ENCODE data around the gene STAT1.

DNA sequence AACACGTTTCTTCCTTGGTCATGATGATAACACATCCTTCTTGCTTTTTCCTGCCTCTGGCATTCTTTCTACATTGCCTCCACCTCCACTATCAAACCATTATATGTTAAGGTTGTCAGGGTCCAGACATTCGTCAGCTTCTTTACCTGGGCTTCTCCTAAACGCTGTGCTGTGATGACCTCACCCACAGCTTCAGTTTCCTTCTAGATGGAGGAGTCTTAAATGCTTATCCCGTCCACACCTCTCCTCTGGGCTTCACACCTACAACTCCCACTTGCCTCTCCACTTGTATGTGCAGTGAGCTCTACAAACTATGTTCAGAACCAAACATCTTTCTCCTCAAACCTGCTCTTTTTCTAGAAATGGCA is 666 bp upstream of the STAT1 start:
- TF ChIP-seq, protein P1, sequence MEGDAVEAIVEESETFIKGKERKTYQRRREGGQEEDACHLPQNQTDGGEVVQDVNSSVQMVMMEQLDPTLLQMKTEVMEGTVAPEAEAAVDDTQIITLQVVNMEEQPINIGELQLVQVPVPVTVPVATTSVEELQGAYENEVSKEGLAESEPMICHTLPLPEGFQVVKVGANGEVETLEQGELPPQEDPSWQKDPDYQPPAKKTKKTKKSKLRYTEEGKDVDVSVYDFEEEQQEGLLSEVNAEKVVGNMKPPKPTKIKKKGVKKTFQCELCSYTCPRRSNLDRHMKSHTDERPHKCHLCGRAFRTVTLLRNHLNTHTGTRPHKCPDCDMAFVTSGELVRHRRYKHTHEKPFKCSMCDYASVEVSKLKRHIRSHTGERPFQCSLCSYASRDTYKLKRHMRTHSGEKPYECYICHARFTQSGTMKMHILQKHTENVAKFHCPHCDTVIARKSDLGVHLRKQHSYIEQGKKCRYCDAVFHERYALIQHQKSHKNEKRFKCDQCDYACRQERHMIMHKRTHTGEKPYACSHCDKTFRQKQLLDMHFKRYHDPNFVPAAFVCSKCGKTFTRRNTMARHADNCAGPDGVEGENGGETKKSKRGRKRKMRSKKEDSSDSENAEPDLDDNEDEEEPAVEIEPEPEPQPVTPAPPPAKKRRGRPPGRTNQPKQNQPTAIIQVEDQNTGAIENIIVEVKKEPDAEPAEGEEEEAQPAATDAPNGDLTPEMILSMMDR (IDR thresholded peaks at IDR 0.05): no peak
- TF ChIP-seq POLR2A (IDR thresholded peaks at IDR 0.05): no peak
